ENCODE results near the gene C1orf159. TPM values are rescaled to one million over a fixed set of nuclear protein-coding genes. Genes with fewer than 3 reads are reported as not detected.

Gene C1orf159
- total RNA-seq, 1 donor from 2014 or later = 8.2 TPM

GRCh38 chr1:1087351-1088028 lies 28.4 kb downstream of the C1orf159 start:
- H3K27me3 ChIP-seq (ENCODE audit: control insufficient read depth, insufficient read depth, low read length) = no peaks in the 10 kb centered on the region
- H3K36me3 ChIP-seq (ENCODE audit: control insufficient read depth, insufficient read depth, low read length) = no peaks in the 10 kb centered on the region
- TF ChIP-seq CTCF (IDR thresholded peaks at IDR 0.05; ENCODE audit: insufficient read depth, low read length, severe bottlenecking) = no peak
- FAIRE-seq (no peak), DNase-seq (ENCODE audit: low read depth) (no peak)
- H3K4me3 ChIP-seq (ENCODE audit: low read depth, low read length) = no peak overlapping the region

- DNase-seq (ENCODE audit: low read depth) = no peak
- H3K27me3 ChIP-seq (ENCODE audit: control insufficient read depth, insufficient read depth, low read length) = no peaks in the 10 kb centered on the region
- H3K4me3 ChIP-seq (ENCODE audit: low read depth, low read length) = no peak overlapping the region
- FAIRE-seq = no peak
- no peaks in the 10 kb centered on the region for H3K36me3 ChIP-seq (ENCODE audit: control insufficient read depth, insufficient read depth, low read length)
- TF ChIP-seq CTCF (IDR thresholded peaks at IDR 0.05; ENCODE audit: insufficient read depth, low read length, severe bottlenecking) = no peak
Observed at GRCh38 chr1:1086911-1087341, 29.0 kb downstream of the C1orf159 start.

- FAIRE-seq (no peak), DNase-seq (ENCODE audit: low read depth) (no peak)
- Histone ChIP-seq H3K36me3 (ENCODE audit: control insufficient read depth, insufficient read depth, low read length) (no peaks in the 10 kb centered on the region), H3K4me3 (ENCODE audit: low read depth, low read length) (no peak overlapping the region), H3K27me3 (ENCODE audit: control insufficient read depth, insufficient read depth, low read length) (no peaks in the 10 kb centered on the region)
- no peak for TF ChIP-seq CTCF (IDR thresholded peaks at IDR 0.05; ENCODE audit: insufficient read depth, low read length, severe bottlenecking)
Observed at GRCh38 chr1:1085911-1086841, 29.7 kb downstream of the C1orf159 start.

- DNase-seq (ENCODE audit: low read depth) = no peak
- no peak for TF ChIP-seq CTCF (IDR thresholded peaks at IDR 0.05; ENCODE audit: insufficient read depth, low read length, severe bottlenecking)
- H3K27me3 ChIP-seq (ENCODE audit: control insufficient read depth, insufficient read depth, low read length) = no peaks in the 10 kb centered on the region
- H3K36me3 ChIP-seq (ENCODE audit: control insufficient read depth, insufficient read depth, low read length) = no peaks in the 10 kb centered on the region
- FAIRE-seq = no peak
- H3K4me3 ChIP-seq (ENCODE audit: low read depth, low read length) = no peak overlapping the region
Observed at GRCh38 chr1:1085171-1085841, 30.6 kb downstream of the C1orf159 start.

GRCh38 chr1:1084372-1085170 lies 31.3 kb downstream of the C1orf159 start:
- TF ChIP-seq CTCF (IDR thresholded peaks at IDR 0.05; ENCODE audit: insufficient read depth, low read length, severe bottlenecking) = no peak
- FAIRE-seq (no peak), DNase-seq (ENCODE audit: low read depth) (no peak)
- Histone ChIP-seq H3K27me3 (ENCODE audit: control insufficient read depth, insufficient read depth, low read length) (no peaks in the 10 kb centered on the region), H3K4me3 (ENCODE audit: low read depth, low read length) (no peak overlapping the region), H3K36me3 (ENCODE audit: control insufficient read depth, insufficient read depth, low read length) (no peaks in the 10 kb centered on the region)

All from bronchial epithelial cell (primary cell).